Measurements from ENCODE around the gene TTC3.

- no peak for TF ChIP-seq BHLHE40 (IDR thresholded peaks at IDR 0.05; ENCODE audit: borderline replicate concordance)
- TF ChIP-seq TARDBP (IDR thresholded peaks at IDR 0.05) = no peak
- no peak for TF ChIP-seq SUZ12 (IDR thresholded peaks at IDR 0.05)
- TF ChIP-seq HDGF (IDR thresholded peaks at IDR 0.05; ENCODE audit: borderline replicate concordance) = no peak
- no peak for TF ChIP-seq ARNT (IDR thresholded peaks at IDR 0.05)
- TF ChIP-seq CTBP1 (IDR thresholded peaks at IDR 0.05; ENCODE audit: borderline replicate concordance) = no peak
- TF ChIP-seq NFRKB (IDR thresholded peaks at IDR 0.05) = no peak
- TF ChIP-seq LEF1 (IDR thresholded peaks at IDR 0.05; ENCODE audit: borderline replicate concordance) = no peak
- TF ChIP-seq FOXA1 (IDR thresholded peaks at IDR 0.05) = no peak
- no peak for TF ChIP-seq ZNF384 (IDR thresholded peaks at IDR 0.05)
- TF ChIP-seq ELF4 (IDR thresholded peaks at IDR 0.05) = no peak
Measured at GRCh38 chr21:37249112-37249904, 176.3 kb downstream of the TTC3 start.
